HEK293 (cell line): ENCODE data around the gene CAMK2D.

Experiments
- CTCF ChIA-PET: fragments of 350-600 bp; formaldehyde crosslinking; extraction: SDS; loops from one replicate; lab custom pipeline; 2021; ENCODE audit warnings: antibody characterized with exemption; lab: Yijun Ruan, JAX
- POLR2A ChIA-PET: fragments of 300-600 bp; formaldehyde crosslinking; extraction: SDS; loops from one replicate; lab custom pipeline; 2020; ENCODE audit warnings: antibody characterized with exemption, inconsistent platforms; lab: Yijun Ruan, JAX
- H3K27ac ChIP-seq: fragments of 200-500 bp; sonication (Bioruptor generic); 2 replicates; pipeline ENCODE4 v1.5.1; 2014; ENCODE audit warnings: low read depth, low read length, control low read depth, inconsistent platforms; ENCODE audit errors: extremely low read depth
- H3K36me3 ChIP-seq, 2 experiments: fragments of 200-500 bp in 1 of 2; sonication (Bioruptor generic) in 1 of 2; 1 replicate in 1 of 2; 2 replicates in 1 of 2; pipeline ENCODE4 v1.5.1; 2014 to 2017; ENCODE audit warnings: inconsistent platforms in 2 of 2, low read length in 2 of 2; ENCODE audit not compliant: control insufficient read depth in 2 of 2, insufficient read depth in 1 of 2
- H3K4me1 ChIP-seq: fragments of 200-500 bp; sonication (Bioruptor generic); 2 replicates; pipeline ENCODE4 v1.5.1; 2014; ENCODE audit warnings: mild to moderate bottlenecking, low read length, inconsistent platforms; ENCODE audit not compliant: control insufficient read depth, insufficient read depth
- H3K4me3 ChIP-seq: 2 replicates; pipeline ENCODE4 v1.5.1; 2011; ENCODE audit warnings: low read depth, mild to moderate bottlenecking, control low read depth, low read length, moderate library complexity
- H3K9me3 ChIP-seq: fragments of 200-500 bp; sonication (Bioruptor generic); 2 replicates; pipeline ENCODE4 v1.5.1; 2014; ENCODE audit warnings: low read depth, low read length, inconsistent platforms; ENCODE audit not compliant: control insufficient read depth, insufficient read depth
- ATF2 ChIP-seq: fragments of 450-650 bp; formaldehyde crosslinking; IDR thresholded peaks from 2 replicates; pipeline ENCODE4 v1.5.1; 2016; ENCODE audit warnings: missing biosample characterization, missing genetic modification characterization, low read depth
- ELK4 ChIP-seq: IDR thresholded peaks from 2 replicates; pipeline ENCODE4 v1.6.1; 2011; ENCODE audit warnings: mild to moderate bottlenecking, low read depth, low read length, borderline replicate concordance
- KLF10 ChIP-seq: fragments of 450-650 bp; IDR thresholded peaks from 2 replicates; pipeline ENCODE4 v1.5.1; 2018; ENCODE audit warnings: missing biosample characterization, mild to moderate bottlenecking, missing genetic modification characterization
- PRDM1 ChIP-seq: fragments of 450-650 bp; formaldehyde crosslinking; IDR thresholded peaks from 2 replicates; pipeline ENCODE4; 2016; ENCODE audit warnings: missing biosample characterization, missing genetic modification characterization
- RBAK ChIP-seq: fragments of 450-650 bp; formaldehyde crosslinking; IDR thresholded peaks from 2 replicates; pipeline ENCODE4 v1.5.1; 2016; ENCODE audit warnings: missing biosample characterization, missing genetic modification characterization
- ZNF155 ChIP-seq: fragments of 450-650 bp; formaldehyde crosslinking; IDR thresholded peaks from 2 replicates; pipeline ENCODE4 v1.5.1; 2016; ENCODE audit warnings: missing biosample characterization, missing genetic modification characterization
- ZNF248 ChIP-seq: fragments of 450-650 bp; formaldehyde crosslinking; IDR thresholded peaks from 2 replicates; pipeline ENCODE4 v1.5.1; 2017; ENCODE audit warnings: missing biosample characterization, missing genetic modification characterization
- ZNF341 ChIP-seq: fragments of 450-650 bp; formaldehyde crosslinking; IDR thresholded peaks from 2 replicates; pipeline ENCODE4; 2016; ENCODE audit warnings: low read depth, missing biosample characterization, missing genetic modification characterization
- ZNF391 ChIP-seq: fragments of 450-650 bp; formaldehyde crosslinking; IDR thresholded peaks from 2 replicates; pipeline ENCODE4 v1.5.1; 2016; ENCODE audit warnings: low read depth, missing biosample characterization, missing genetic modification characterization, borderline replicate concordance
- ZNF596 ChIP-seq: fragments of 450-650 bp; IDR thresholded peaks from 2 replicates; pipeline ENCODE4 v1.5.0; 2018; ENCODE audit warnings: missing biosample characterization, mild to moderate bottlenecking, missing genetic modification characterization, moderate library complexity
- ZNF610 ChIP-seq: fragments of 450-650 bp; formaldehyde crosslinking; IDR thresholded peaks from 2 replicates; pipeline ENCODE4 v1.5.1; 2016; ENCODE audit warnings: missing biosample characterization, missing genetic modification characterization, borderline replicate concordance
- ZNF629 ChIP-seq: fragments of 450-650 bp; formaldehyde crosslinking; IDR thresholded peaks from 2 replicates; pipeline ENCODE4 v1.5.1; 2017; ENCODE audit warnings: missing biosample characterization, missing genetic modification characterization
- ZNF707 ChIP-seq: fragments of 450-650 bp; formaldehyde crosslinking; IDR thresholded peaks from 2 replicates; pipeline ENCODE4 v1.5.1; 2016; ENCODE audit warnings: missing biosample characterization, missing genetic modification characterization
- ZNF791 ChIP-seq: fragments of 450-650 bp; formaldehyde crosslinking; IDR thresholded peaks from 2 replicates; pipeline ENCODE4 v1.5.1; 2016; ENCODE audit warnings: missing biosample characterization, missing genetic modification characterization
- ZSCAN30 ChIP-seq: fragments of 450-650 bp; IDR thresholded peaks from 2 replicates; pipeline ENCODE4 v1.5.1; 2018; ENCODE audit warnings: missing biosample characterization, mild to moderate bottlenecking, missing genetic modification characterization, moderate library complexity
- ZSCAN5A ChIP-seq: fragments of 450-650 bp; formaldehyde crosslinking; IDR thresholded peaks from 2 replicates; pipeline ENCODE4 v1.5.1; 2016; ENCODE audit warnings: missing biosample characterization, missing genetic modification characterization
- TF ChIP-seq, protein P1 (sequence below): fragments of 450-650 bp; formaldehyde crosslinking; IDR thresholded peaks from 2 replicates; pipeline ENCODE4 v1.5.1; 2017; ENCODE audit warnings: missing biosample characterization, missing genetic modification characterization
- TF ChIP-seq, protein P2 (sequence below): fragments of 450-650 bp; formaldehyde crosslinking; IDR thresholded peaks from 2 replicates; pipeline ENCODE4 v1.5.1; 2016; ENCODE audit warnings: missing biosample characterization, missing genetic modification characterization
- TF ChIP-seq, protein P3 (sequence below): fragments of 450-650 bp; formaldehyde crosslinking; IDR thresholded peaks from 2 replicates; pipeline ENCODE4 v1.5.1; 2016; ENCODE audit warnings: missing biosample characterization, missing genetic modification characterization

CAMK2D gene

GRCh38 chr4:113621633-113622032 is 139.9 kb downstream of the CAMK2D start:
- H3K4me1 ChIP-seq = no peaks in the 10 kb centered on the region; the same call in 1 of the 2 replicates
- H3K4me3 ChIP-seq = no peak overlapping the region
- ChIA-PET POLR2A (no interaction called here), CTCF (no interaction called here)
- no peak for TF ChIP-seq ZNF610
- TF ChIP-seq, protein P1, sequence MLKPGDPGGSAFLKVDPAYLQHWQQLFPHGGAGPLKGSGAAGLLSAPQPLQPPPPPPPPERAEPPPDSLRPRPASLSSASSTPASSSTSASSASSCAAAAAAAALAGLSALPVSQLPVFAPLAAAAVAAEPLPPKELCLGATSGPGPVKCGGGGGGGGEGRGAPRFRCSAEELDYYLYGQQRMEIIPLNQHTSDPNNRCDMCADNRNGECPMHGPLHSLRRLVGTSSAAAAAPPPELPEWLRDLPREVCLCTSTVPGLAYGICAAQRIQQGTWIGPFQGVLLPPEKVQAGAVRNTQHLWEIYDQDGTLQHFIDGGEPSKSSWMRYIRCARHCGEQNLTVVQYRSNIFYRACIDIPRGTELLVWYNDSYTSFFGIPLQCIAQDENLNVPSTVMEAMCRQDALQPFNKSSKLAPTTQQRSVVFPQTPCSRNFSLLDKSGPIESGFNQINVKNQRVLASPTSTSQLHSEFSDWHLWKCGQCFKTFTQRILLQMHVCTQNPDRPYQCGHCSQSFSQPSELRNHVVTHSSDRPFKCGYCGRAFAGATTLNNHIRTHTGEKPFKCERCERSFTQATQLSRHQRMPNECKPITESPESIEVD (tag by site-specific recombination) = peak; percentile 38; the same call in 1 of the 2 replicates
- no peak overlapping the region for H3K27ac ChIP-seq
- no peaks in the 10 kb centered on the region for H3K36me3 ChIP-seq
- H3K9me3 ChIP-seq = no peaks in the 10 kb centered on the region

DNA sequence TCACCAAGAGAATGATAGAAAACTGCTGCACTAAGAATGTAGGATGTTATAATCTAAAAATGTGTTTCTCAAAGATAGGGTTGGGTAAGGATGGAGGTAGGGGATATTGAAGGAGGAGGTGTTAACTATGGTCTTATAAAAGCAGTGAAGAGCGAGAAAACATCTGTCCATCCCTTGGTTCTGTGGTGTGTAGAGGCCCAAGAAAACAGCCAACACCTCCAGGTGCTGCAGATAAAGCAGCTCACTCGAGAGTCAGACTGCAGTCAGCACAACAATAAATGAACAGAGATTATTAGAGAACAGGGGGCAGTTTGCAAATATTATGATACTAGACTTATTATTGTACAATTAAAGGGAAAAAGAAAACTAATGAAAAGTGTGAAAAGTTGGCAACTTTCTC is 141.5 kb downstream of the CAMK2D start:
- ChIA-PET POLR2A (no interaction called here), CTCF (no interaction called here)
- Histone ChIP-seq H3K36me3 (no peaks in the 10 kb centered on the region), H3K4me1 (no peaks in the 10 kb centered on the region; the same call in 1 of the 2 replicates), H3K4me3 (no peak overlapping the region), H3K27ac (no peak overlapping the region), H3K9me3 (no peaks in the 10 kb centered on the region)
- TF ChIP-seq, protein P2, sequence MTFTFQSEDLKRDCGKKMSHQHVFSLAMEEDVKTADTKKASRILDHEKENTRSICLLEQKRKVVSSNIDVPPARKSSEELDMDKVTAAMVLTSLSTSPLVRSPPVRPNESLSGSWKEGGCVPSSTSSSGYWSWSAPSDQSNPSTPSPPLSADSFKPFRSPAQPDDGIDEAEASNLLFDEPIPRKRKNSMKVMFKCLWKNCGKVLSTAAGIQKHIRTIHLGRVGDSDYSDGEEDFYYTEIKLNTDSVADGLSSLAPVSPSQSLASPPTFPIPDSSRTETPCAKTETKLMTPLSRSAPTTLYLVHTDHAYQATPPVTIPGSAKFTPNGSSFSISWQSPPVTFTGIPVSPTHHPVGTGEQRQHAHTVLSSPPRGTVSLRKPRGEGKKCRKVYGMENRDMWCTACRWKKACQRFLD (tag by site-specific recombination) = no peak
- TF ChIP-seq KLF10 (tag by site-specific recombination) (no peak), ZNF596 (tag by site-specific recombination) (no peak), ZSCAN30 (tag by site-specific recombination) (no peak), ELK4 (no peak), ZNF707 (tag by site-specific recombination) (no peak), PRDM1 (tag by site-specific recombination) (no peak), RBAK (tag by site-specific recombination) (no peak), ATF2 (tag by site-specific recombination) (no peak), ZNF341 (tag by site-specific recombination) (no peak)

DNA sequence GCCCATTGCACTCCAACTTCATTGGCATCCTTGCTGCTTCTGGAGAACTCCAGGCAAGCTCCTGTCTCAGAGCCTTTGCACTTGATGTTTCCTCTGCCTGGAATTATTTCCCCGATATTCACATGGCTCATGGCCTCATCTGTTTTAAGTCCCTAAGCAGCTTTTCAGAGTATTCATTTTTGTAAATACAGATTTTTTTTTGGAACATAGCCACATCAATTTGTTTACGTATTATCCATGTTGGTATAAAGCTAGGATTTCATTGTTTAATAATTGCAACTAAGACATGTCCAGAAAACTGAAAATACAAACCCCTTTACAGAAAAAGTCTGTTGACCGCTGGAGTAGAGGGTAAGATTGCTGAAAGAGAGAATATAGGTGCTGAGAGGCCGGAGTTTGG is 142.0 kb downstream of the CAMK2D start:
- Histone ChIP-seq H3K9me3 (no peaks in the 10 kb centered on the region), H3K4me3 (no peak overlapping the region), H3K27ac (no peak overlapping the region), H3K36me3 (no peaks in the 10 kb centered on the region), H3K4me1 (no peaks in the 10 kb centered on the region; the same call in 1 of the 2 replicates)
- ChIA-PET CTCF (no interaction called here), POLR2A (no interaction called here)
- TF ChIP-seq ZSCAN5A (tag by site-specific recombination) = no peak
- TF ChIP-seq ZNF629 (tag by site-specific recombination) = no peak
- TF ChIP-seq, protein P3, sequence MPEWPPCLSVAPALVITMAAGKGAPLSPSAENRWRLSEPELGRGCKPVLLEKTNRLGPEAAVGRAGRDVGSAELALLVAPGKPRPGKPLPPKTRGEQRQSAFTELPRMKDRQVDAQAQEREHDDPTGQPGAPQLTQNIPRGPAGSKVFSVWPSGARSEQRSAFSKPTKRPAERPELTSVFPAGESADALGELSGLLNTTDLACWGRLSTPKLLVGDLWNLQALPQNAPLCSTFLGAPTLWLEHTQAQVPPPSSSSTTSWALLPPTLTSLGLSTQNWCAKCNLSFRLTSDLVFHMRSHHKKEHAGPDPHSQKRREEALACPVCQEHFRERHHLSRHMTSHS = no peak
- no peak for TF ChIP-seq ZNF248
- TF ChIP-seq ZNF791 = no peak
- no peak for TF ChIP-seq ZNF155 (tag by site-specific recombination)
- TF ChIP-seq ZNF391 (tag by site-specific recombination) = no peak
